Neural progenitor cell (in vitro differentiated cells): ENCODE data around the gene PIK3R6. TPM values are rescaled to one million over a fixed set of nuclear protein-coding genes. Genes with fewer than 3 reads are reported as not detected.
A peak's percentile ranks its signal among the peaks of the same experiment; 100 is the strongest.

Source experiments
- DNase-seq: peaks from one replicate; pipeline ENCODE4 v3.0.0-alpha.2; 2016; ENCODE audit warnings: low spot score
- H2AFZ ChIP-seq: fragments of 200-600 bp; sonication (generic); replicated peaks from 2 replicates; pipeline ENCODE4 v1.6.1; 2016; ENCODE audit warnings: antibody characterized with exemption
- H3F3A ChIP-seq: fragments of 200-600 bp; sonication (generic); 2 replicates; pipeline ENCODE4 v1.6.1; 2016; ENCODE audit warnings: antibody characterized with exemption, low read depth
- H3K27ac ChIP-seq: fragments of 200-600 bp; sonication (generic); 2 replicates; pipeline ENCODE4 v1.5.1; 2016; ENCODE audit warnings: mild to moderate bottlenecking
- H3K27me3 ChIP-seq: fragments of 200-600 bp; sonication (generic); 2 replicates; pipeline ENCODE4 v1.6.1; 2016; ENCODE audit warnings: mild to moderate bottlenecking, moderate library complexity
- H3K36me3 ChIP-seq: fragments of 200-600 bp; sonication (generic); 2 replicates; pipeline ENCODE4 v1.5.1; 2016
- H3K4me1 ChIP-seq: fragments of 200-600 bp; sonication (generic); 2 replicates; pipeline ENCODE4 v1.6.1; 2016; ENCODE audit warnings: mixed run types
- H3K4me2 ChIP-seq: fragments of 200-600 bp; sonication (generic); 2 replicates; pipeline ENCODE4 v1.6.1; 2016
- H3K4me3 ChIP-seq: fragments of 200-600 bp; sonication (generic); 2 replicates; pipeline ENCODE4 v1.5.1; 2016
- H3K79me2 ChIP-seq: fragments of 200-600 bp; sonication (generic); 2 replicates; pipeline ENCODE4 v1.6.1; 2016; ENCODE audit warnings: low read depth
- H3K9ac ChIP-seq: fragments of 200-600 bp; sonication (generic); 2 replicates; pipeline ENCODE4 v1.6.1; 2016
- H3K9me3 ChIP-seq: fragments of 200-600 bp; sonication (generic); 2 replicates; pipeline ENCODE4 v1.5.1; 2016; ENCODE audit warnings: low read depth
- H4K20me1 ChIP-seq: fragments of 200-600 bp; sonication (generic); 2 replicates; pipeline ENCODE4 v1.6.1; 2016; ENCODE audit warnings: low read depth
- H3K27ac Mint-ChIP-seq: 3 replicates; pipeline ENCODE4 v1.8.0; 2021; ENCODE audit warnings: mixed read lengths
- H3K27me3 Mint-ChIP-seq: 2 replicates; pipeline ENCODE4 v1.8.0; 2022; ENCODE audit warnings: low read depth, mild to moderate bottlenecking, inconsistent platforms, moderate library complexity, mixed read lengths; ENCODE audit not compliant: insufficient read depth
- H3K36me3 Mint-ChIP-seq: 3 replicates; pipeline ENCODE4 v1.8.0; 2021; ENCODE audit warnings: mixed read lengths
- H3K4me1 Mint-ChIP-seq: 3 replicates; pipeline ENCODE4 v1.8.0; 2021; ENCODE audit warnings: mixed read lengths
- H3K4me3 Mint-ChIP-seq: 3 replicates; pipeline ENCODE4 v1.8.0; 2021; ENCODE audit warnings: mild to moderate bottlenecking, moderate library complexity, mixed read lengths
- H3K9me3 Mint-ChIP-seq: 3 replicates; pipeline ENCODE4 v1.8.0; 2020; ENCODE audit warnings: mixed read lengths
- EZH2 ChIP-seq: fragments of 200-600 bp; sonication (generic); IDR thresholded peaks from 2 replicates; pipeline ENCODE4 v1.6.1; 2017; ENCODE audit warnings: antibody characterized with exemption, mild to moderate bottlenecking, moderate library complexity
- EZH2phosphoT487 ChIP-seq: fragments of 200-600 bp; sonication (generic); IDR thresholded peaks from 2 replicates; pipeline ENCODE4 v1.6.1; 2017; ENCODE audit warnings: antibody characterized with exemption
- total RNA-seq: library from RNA; depleted of rRNA; stranded (reverse); fragments of >200 nt; gene quantifications from 2 replicates; pipeline ENCODE4 v1.2.3, GENCODE V29; 2015; ENCODE audit warnings: low replicate concordance
- TF ChIP-seq, protein P1 (sequence below): fragments of 200-600 bp; sonication (generic); IDR thresholded peaks from 2 replicates; pipeline ENCODE4 v1.5.1; 2017; ENCODE audit warnings: antibody characterized with exemption, mild to moderate bottlenecking

The PIK3R6 gene
- total RNA-seq, 1 donor from 2014 or later = not detected

DNA sequence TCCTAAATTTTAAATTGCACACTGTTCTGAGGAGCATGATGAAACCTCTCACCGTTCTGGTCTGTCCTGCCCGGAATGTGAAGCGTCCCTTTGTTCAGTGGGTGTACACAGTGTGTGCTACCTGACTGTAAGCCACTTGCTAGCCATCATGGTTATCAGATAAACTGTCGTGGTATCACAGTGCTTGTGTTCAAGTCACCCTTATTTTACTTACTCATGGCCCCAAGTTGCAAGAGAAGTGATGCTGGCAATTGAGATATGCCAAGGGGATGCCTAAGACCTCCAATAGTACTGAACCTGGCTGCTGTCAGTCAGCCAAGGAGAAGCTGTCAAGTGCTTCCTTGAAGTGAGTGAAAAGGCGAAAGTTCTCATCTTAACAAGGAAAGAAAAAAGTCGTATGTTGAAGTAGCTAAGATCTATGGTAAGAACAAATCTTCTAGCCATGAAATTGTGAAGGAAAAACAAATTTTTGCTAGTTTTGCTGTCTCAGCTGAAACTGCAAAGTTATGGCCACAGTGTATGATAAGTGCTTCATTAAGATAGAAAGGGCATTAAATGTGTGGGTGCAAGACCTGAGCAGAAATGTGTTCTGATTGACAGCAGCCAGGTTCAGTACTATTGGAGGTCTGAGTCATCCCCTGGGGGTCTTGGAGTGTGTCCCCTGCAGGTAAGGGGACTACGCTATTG lies 5.8 kb downstream of the PIK3R6 start:
- Histone ChIP-seq H3K4me3 (no peak overlapping the region), H2AFZ (no peak overlapping the region), H3K27me3 (no peaks in the 10 kb centered on the region), H3K4me1 (peaks cover 18% of the 10 kb centered on the region), H3F3A (peaks cover 7% of the 10 kb centered on the region), H3K79me2 (no peaks in the 10 kb centered on the region), H3K27ac (no peak overlapping the region), H3K9me3 (no peaks in the 10 kb centered on the region), H4K20me1 (no peaks in the 10 kb centered on the region), H3K9ac (no peak overlapping the region), H3K4me2 (no peak overlapping the region), H3K36me3 (no peaks in the 10 kb centered on the region)
- Mint-ChIP-seq H3K4me1 (peaks cover 25% of the 10 kb centered on the region), H3K27ac (no peak overlapping the region), H3K27me3 (peaks cover 11% of the 10 kb centered on the region), H3K36me3 (no peaks in the 10 kb centered on the region), H3K4me3 (no peak overlapping the region), H3K9me3 (no peaks in the 10 kb centered on the region)
- DNase-seq = no peak
- TF ChIP-seq EZH2 (no peak), EZH2phosphoT487 (no peak)
- TF ChIP-seq, protein P1, sequence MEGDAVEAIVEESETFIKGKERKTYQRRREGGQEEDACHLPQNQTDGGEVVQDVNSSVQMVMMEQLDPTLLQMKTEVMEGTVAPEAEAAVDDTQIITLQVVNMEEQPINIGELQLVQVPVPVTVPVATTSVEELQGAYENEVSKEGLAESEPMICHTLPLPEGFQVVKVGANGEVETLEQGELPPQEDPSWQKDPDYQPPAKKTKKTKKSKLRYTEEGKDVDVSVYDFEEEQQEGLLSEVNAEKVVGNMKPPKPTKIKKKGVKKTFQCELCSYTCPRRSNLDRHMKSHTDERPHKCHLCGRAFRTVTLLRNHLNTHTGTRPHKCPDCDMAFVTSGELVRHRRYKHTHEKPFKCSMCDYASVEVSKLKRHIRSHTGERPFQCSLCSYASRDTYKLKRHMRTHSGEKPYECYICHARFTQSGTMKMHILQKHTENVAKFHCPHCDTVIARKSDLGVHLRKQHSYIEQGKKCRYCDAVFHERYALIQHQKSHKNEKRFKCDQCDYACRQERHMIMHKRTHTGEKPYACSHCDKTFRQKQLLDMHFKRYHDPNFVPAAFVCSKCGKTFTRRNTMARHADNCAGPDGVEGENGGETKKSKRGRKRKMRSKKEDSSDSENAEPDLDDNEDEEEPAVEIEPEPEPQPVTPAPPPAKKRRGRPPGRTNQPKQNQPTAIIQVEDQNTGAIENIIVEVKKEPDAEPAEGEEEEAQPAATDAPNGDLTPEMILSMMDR = no peak

DNA sequence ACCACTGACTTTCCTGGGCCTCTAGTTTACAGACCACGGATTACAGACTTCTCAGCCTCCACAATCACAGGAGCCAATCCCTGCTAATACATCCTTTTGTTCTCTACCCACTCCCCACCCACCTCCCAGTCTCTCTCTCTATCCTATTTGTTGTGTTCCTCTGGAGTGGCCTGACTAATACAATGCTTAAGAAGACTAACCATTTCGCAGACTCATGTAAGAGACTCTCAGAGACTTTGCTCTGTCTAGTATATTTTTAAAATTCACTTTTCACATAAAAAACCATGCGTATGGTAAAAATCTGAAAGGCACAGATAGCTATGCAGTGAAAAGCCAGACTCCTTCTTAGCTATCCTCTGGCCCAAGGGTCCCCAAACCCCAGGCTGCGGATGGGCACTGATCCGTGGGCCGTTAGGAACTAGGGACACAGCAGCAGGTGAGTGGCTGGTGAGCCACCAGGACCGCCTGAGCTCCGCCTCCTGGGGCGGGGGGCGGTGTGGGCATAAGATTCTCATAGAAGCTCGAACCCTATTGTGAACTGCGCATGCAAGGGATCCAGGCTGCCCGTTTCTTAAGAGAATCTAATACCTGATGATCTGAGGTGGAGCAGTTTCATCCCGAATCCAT lies 7.6 kb downstream of the PIK3R6 start:
- Histone ChIP-seq H3K4me1 (peaks cover 18% of the 10 kb centered on the region), H3K27me3 (no peaks in the 10 kb centered on the region), H4K20me1 (no peaks in the 10 kb centered on the region), H3K9me3 (no peaks in the 10 kb centered on the region), H2AFZ (no peak overlapping the region), H3K4me3 (no peak overlapping the region), H3K36me3 (no peaks in the 10 kb centered on the region), H3K27ac (no peak overlapping the region), H3K9ac (no peak overlapping the region), H3K4me2 (no peak overlapping the region), H3F3A (peaks cover 7% of the 10 kb centered on the region), H3K79me2 (no peaks in the 10 kb centered on the region)
- TF ChIP-seq EZH2phosphoT487 (no peak), EZH2 (no peak)
- TF ChIP-seq, protein P1 = no peak
- peak; percentile 45 for DNase-seq
- Mint-ChIP-seq H3K36me3 (no peaks in the 10 kb centered on the region), H3K4me1 (peaks cover 27% of the 10 kb centered on the region), H3K9me3 (no peaks in the 10 kb centered on the region), H3K27ac (no peak overlapping the region), H3K27me3 (peaks cover 11% of the 10 kb centered on the region), H3K4me3 (no peak overlapping the region)

- no peaks in the 10 kb centered on the region for H4K20me1 ChIP-seq
- peak overlapping the region; percentile 27 for H3K4me2 ChIP-seq
- H3K27me3 ChIP-seq = no peaks in the 10 kb centered on the region
- H3K79me2 ChIP-seq = no peaks in the 10 kb centered on the region
- Mint-ChIP-seq H3K27me3 (peaks cover 8% of the 10 kb centered on the region), H3K27ac (peak overlapping the region; percentile 37), H3K4me1 (peaks cover 27% of the 10 kb centered on the region), H3K4me3 (no peak overlapping the region), H3K36me3 (no peaks in the 10 kb centered on the region), H3K9me3 (no peaks in the 10 kb centered on the region)
- no peak for TF ChIP-seq EZH2
- TF ChIP-seq, protein P1 = no peak
- TF ChIP-seq EZH2phosphoT487 = no peak
- no peaks in the 10 kb centered on the region for H3K36me3 ChIP-seq
- H3F3A ChIP-seq = peaks cover 7% of the 10 kb centered on the region
- H2AFZ ChIP-seq = no peak overlapping the region
- no peaks in the 10 kb centered on the region for H3K9me3 ChIP-seq
- H3K4me3 ChIP-seq = no peak overlapping the region
- peaks cover 18% of the 10 kb centered on the region for H3K4me1 ChIP-seq
- no peak overlapping the region for H3K27ac ChIP-seq
- no peak overlapping the region for H3K9ac ChIP-seq
- no peak for DNase-seq
Measured at GRCh38 chr17:8859027-8859803, 8.3 kb downstream of the PIK3R6 start.
